ENCODE results near the gene CIB1.

Gene CIB1

GRCh38 chr15:90194655-90195054 is 39.1 kb downstream of the CIB1 start:
- in situ Hi-C loops (cut with MboI; ENCODE audit: low pct_unique_long_range_greater_than_20kb, low sequenced_read_pairs, unreplicated experiment), result no loop called here
- no peak for TF ChIP-seq CTCF (IDR thresholded peaks at IDR 0.05; ENCODE audit: extremely low read depth, insufficient read depth, missing control alignments)
- no peak for DNase-seq (ENCODE audit: low spot score)

GRCh38 chr15:90192961-90193786 is 40.6 kb downstream of the CIB1 start:
- no peak for TF ChIP-seq CTCF (IDR thresholded peaks at IDR 0.05; ENCODE audit: extremely low read depth, insufficient read depth, missing control alignments)
- in situ Hi-C loops (cut with MboI; ENCODE audit: low pct_unique_long_range_greater_than_20kb, low sequenced_read_pairs, unreplicated experiment), result no loop called here
- DNase-seq (ENCODE audit: low spot score), result no peak

GRCh38 chr15:90191794-90192509 is 41.8 kb downstream of the CIB1 start:
- in situ Hi-C loops (cut with MboI; ENCODE audit: low pct_unique_long_range_greater_than_20kb, low sequenced_read_pairs, unreplicated experiment), result no loop called here
- DNase-seq (ENCODE audit: low spot score), result peak; percentile 55
- peak; percentile 12 for TF ChIP-seq CTCF (IDR thresholded peaks at IDR 0.05; ENCODE audit: extremely low read depth, insufficient read depth, missing control alignments)

GRCh38 chr15:90191344-90191687 is 42.4 kb downstream of the CIB1 start:
- no peak for TF ChIP-seq CTCF (IDR thresholded peaks at IDR 0.05; ENCODE audit: extremely low read depth, insufficient read depth, missing control alignments)
- in situ Hi-C loops (cut with MboI; ENCODE audit: low pct_unique_long_range_greater_than_20kb, low sequenced_read_pairs, unreplicated experiment), result no loop called here
- no peak for DNase-seq (ENCODE audit: low spot score)

GRCh38 chr15:90190606-90191343 is 43.0 kb downstream of the CIB1 start:
- DNase-seq (ENCODE audit: low spot score), result no peak
- in situ Hi-C loops (cut with MboI; ENCODE audit: low pct_unique_long_range_greater_than_20kb, low sequenced_read_pairs, unreplicated experiment), result no loop called here
- no peak for TF ChIP-seq CTCF (IDR thresholded peaks at IDR 0.05; ENCODE audit: extremely low read depth, insufficient read depth, missing control alignments)

- in situ Hi-C loops (cut with MboI; ENCODE audit: low pct_unique_long_range_greater_than_20kb, low sequenced_read_pairs, unreplicated experiment), result no loop called here
- DNase-seq (ENCODE audit: low spot score), result no peak
- TF ChIP-seq CTCF (IDR thresholded peaks at IDR 0.05; ENCODE audit: extremely low read depth, insufficient read depth, missing control alignments), result no peak
Observed at GRCh38 chr15:90189781-90190467, 43.8 kb downstream of the CIB1 start.

All from GM13977 (cell line).